ENCODE data around the gene TMPRSS9.
A peak's percentile ranks its signal among the peaks of the same experiment; 100 is the strongest.

TMPRSS9 gene

GRCh38 chr19:2359992-2360685, at the start of gene TMPRSS9:
Gene TMPRSS9, plus strand, starts transcription at chr19:2360265. Its CDS starts 29,521 bp downstream, at chr19:2389786.
- no peak for DNase-seq

- DNase-seq, result no peak
Measured at GRCh38 chr19:2311093-2311492, 49.0 kb upstream of the TMPRSS9 start.

GRCh38 chr19:2312820-2313501, 47.1 kb upstream of the TMPRSS9 start:
- DNase-seq, result no peak

GRCh38 chr19:2315121-2315817, 44.8 kb upstream of the TMPRSS9 start:
- no peak for DNase-seq

- DNase-seq, result no peak
Measured at GRCh38 chr19:2315818-2316353, 44.2 kb upstream of the TMPRSS9 start.

- no peak for DNase-seq
Measured at GRCh38 chr19:2317300-2317699, 42.8 kb upstream of the TMPRSS9 start.

- no peak for DNase-seq
Measured at GRCh38 chr19:2317756-2318155, 42.3 kb upstream of the TMPRSS9 start.

GRCh38 chr19:2318923-2319322, 41.1 kb upstream of the TMPRSS9 start:
- no peak for DNase-seq

GRCh38 chr19:2319551-2319950, 40.5 kb upstream of the TMPRSS9 start:
- no peak for DNase-seq

- no peak for DNase-seq
Measured at GRCh38 chr19:2320049-2320448, 40.0 kb upstream of the TMPRSS9 start.

GRCh38 chr19:2320939-2321338, 39.1 kb upstream of the TMPRSS9 start:
- no peak for DNase-seq

- no peak for DNase-seq
Measured at GRCh38 chr19:2321565-2322283, 38.3 kb upstream of the TMPRSS9 start.

- DNase-seq, result no peak
Measured at GRCh38 chr19:2323707-2324106, 36.4 kb upstream of the TMPRSS9 start.

GRCh38 chr19:2324220-2324948, 35.7 kb upstream of the TMPRSS9 start:
- DNase-seq, result no peak

- no peak for DNase-seq
Measured at GRCh38 chr19:2325281-2326046, 34.6 kb upstream of the TMPRSS9 start.

- no peak for DNase-seq
Measured at GRCh38 chr19:2326699-2327360, 33.2 kb upstream of the TMPRSS9 start.

GRCh38 chr19:2327773-2328400, 32.2 kb upstream of the TMPRSS9 start:
- peak; percentile 45 for DNase-seq

- peak; percentile 91 for DNase-seq
Measured at GRCh38 chr19:2328401-2329148, 31.5 kb upstream of the TMPRSS9 start, which contains the start of the genes LSM7 and SPPL2B. Gene LSM7, minus strand, starts transcription at chr19:2328586. Its CDS starts 20 bp downstream, at chr19:2328566. Gene SPPL2B, plus strand, starts transcription at chr19:2328684. Its CDS starts 26 bp downstream, at chr19:2328710.

GRCh38 chr19:2329149-2329478, 31.0 kb upstream of the TMPRSS9 start:
- no peak for DNase-seq

GRCh38 chr19:2329501-2329916, 30.6 kb upstream of the TMPRSS9 start:
- DNase-seq, result no peak

Measured in NCI-H1105 (cell line).